HCT116 (cell line): Measurements from ENCODE around the gene TBX4. TPM values are rescaled to one million over a fixed set of nuclear protein-coding genes. Genes with fewer than 3 reads are reported as not detected.

Experiments used
- ATAC-seq: fragments of 200-7000 bp; cut with Tn5 transposase; 2 replicates; pipeline ENCODE4 v1.9.1; 2020; ENCODE audit warnings: mild to moderate bottlenecking, moderate library complexity
- BruUV-seq: library from RNA; stranded (reverse); fragments of 400-500 nt; replicated peaks from 2 replicates; lab custom pipeline; 2021; lab: Mats Ljungman, UMichigan
- CTCF ChIA-PET: fragments of 300-600 bp; sonication (Branson Sonifier 250); formaldehyde crosslinking; loops from one replicate; lab custom pipeline; 2021; ENCODE audit warnings: antibody characterized with exemption; lab: Charles Lee
- POLR2A ChIA-PET: fragments of 300-600, 350-600 bp; sonication (Branson Sonifier 250); formaldehyde crosslinking; loops from one replicate; lab custom pipeline; 2021; ENCODE audit warnings: antibody characterized with exemption; lab: Charles Lee
- RAD21 ChIA-PET, 2 experiments: fragments of 300-600 bp; sonication (Branson Sonifier 250); formaldehyde crosslinking; loops; one replicate each; lab custom pipeline; 2023; ENCODE audit warnings: low total read pairs in 2 of 2; ENCODE audit not compliant: uncharacterized antibody in 2 of 2, unreplicated experiment in 2 of 2, low non-redundant PET in 1 of 2; lab: Charles Lee
- DNase-seq: peaks from one replicate; pipeline ENCODE4 v3.0.0-alpha.2; 2010; ENCODE audit warnings: low read depth, low spot score
- H2AFZ ChIP-seq: fragments of 200-600 bp; shearing (Covaris generic), sonication (generic); 2 replicates; pipeline ENCODE4 v1.6.1; 2017; ENCODE audit warnings: low read depth, mixed run types, mixed read lengths, antibody characterized with exemption, low read length; ENCODE audit not compliant: poor library complexity, severe bottlenecking
- H3K27ac ChIP-seq: 2 replicates; pipeline ENCODE4 v1.5.1; 2012; ENCODE audit warnings: low read depth, low read length
- H3K27me3 ChIP-seq: fragments of 200-600 bp; sonication (generic); 2 replicates; pipeline ENCODE4 v1.6.1; 2016; ENCODE audit warnings: mixed run types, low read length, mixed read lengths; ENCODE audit not compliant: insufficient read depth
- H3K36me3 ChIP-seq, 2 experiments: fragments of 200-500 bp in 1 of 2; fragments of 200-600 bp in 1 of 2; sonication (Bioruptor generic) in 1 of 2; sonication (generic) in 1 of 2; 2 replicates each; pipeline versions ENCODE4 v1.5.1 to v1.6.1; 2014 to 2016; ENCODE audit warnings: low read length in 2 of 2, inconsistent platforms in 1 of 2, mixed read lengths in 1 of 2, mixed run types in 1 of 2; ENCODE audit not compliant: insufficient read depth in 2 of 2, control insufficient read depth in 1 of 2
- H3K4me1 ChIP-seq, 2 experiments: fragments of 200-600 bp in 1 of 2; sonication (generic) in 1 of 2; 2 replicates each; pipeline versions ENCODE4 v1.5.1 to v1.6.1; 2012 to 2017; ENCODE audit warnings: low read length in 2 of 2, inconsistent platforms in 1 of 2, mild to moderate bottlenecking in 1 of 2, mixed read lengths in 1 of 2, mixed run types in 1 of 2, moderate library complexity in 1 of 2; ENCODE audit not compliant: insufficient read depth in 2 of 2, control insufficient read depth in 1 of 2
- H3K4me2 ChIP-seq: fragments of 200-600 bp; sonication (generic); 2 replicates; pipeline ENCODE4 v1.6.1; 2017; ENCODE audit warnings: mixed run types, low read length, mixed read lengths
- H3K4me3 ChIP-seq, 2 experiments: fragments of 200-600 bp in 1 of 2; sonication (generic) in 1 of 2; replicated peaks in 1 of 2; 2 replicates each; pipeline ENCODE4 v1.5.1; 2011 to 2016; ENCODE audit warnings: low read length in 2 of 2, control low read depth in 1 of 2, low read depth in 1 of 2, mild to moderate bottlenecking in 1 of 2, mixed read lengths in 1 of 2, mixed run types in 1 of 2
- H3K79me2 ChIP-seq: fragments of 200-600 bp; sonication (generic); 2 replicates; pipeline ENCODE4 v1.6.1; 2017; ENCODE audit warnings: mild to moderate bottlenecking, mixed run types, low read length, moderate library complexity, mixed read lengths; ENCODE audit not compliant: insufficient read depth
- H3K9ac ChIP-seq: fragments of 200-600 bp; sonication (generic); 2 replicates; pipeline ENCODE4 v1.6.1; 2016; ENCODE audit warnings: low read length, mixed read lengths
- H3K9me2 ChIP-seq: fragments of 200-600 bp; sonication (generic), shearing (Covaris generic); 2 replicates; pipeline ENCODE4 v1.6.1; 2017; ENCODE audit warnings: mixed run types, mild to moderate bottlenecking, moderate library complexity; ENCODE audit not compliant: insufficient read depth
- H3K9me3 ChIP-seq, 2 experiments: fragments of 200-500 bp in 1 of 2; fragments of 200-600 bp in 1 of 2; sonication (Bioruptor generic) in 1 of 2; sonication (generic) in 1 of 2; 2 replicates each; pipeline ENCODE4 v1.6.1; 2014 to 2017; ENCODE audit warnings: low read length in 2 of 2, mixed read lengths in 2 of 2, inconsistent platforms in 1 of 2, low read depth in 1 of 2, mild to moderate bottlenecking in 1 of 2, mixed run types in 1 of 2, moderate library complexity in 1 of 2; ENCODE audit not compliant: control insufficient read depth in 1 of 2, insufficient read depth in 1 of 2
- H4K20me1 ChIP-seq: fragments of 200-600 bp; sonication (generic), shearing (Covaris generic); 2 replicates; pipeline ENCODE4 v1.6.1; 2017; ENCODE audit warnings: mixed run types, mild to moderate bottlenecking, moderate library complexity; ENCODE audit not compliant: insufficient read depth
- YY1 ChIP-seq: IDR thresholded peaks from 2 replicates; pipeline ENCODE4 v1.6.1; 2011; ENCODE audit warnings: low read length, low read depth, moderate library complexity, mild to moderate bottlenecking; ENCODE audit not compliant: insufficient replicate concordance; ENCODE audit errors: extremely low read depth
- ZFX ChIP-seq: fragments of 450-650 bp; IDR thresholded peaks from 2 replicates; pipeline ENCODE4 v1.6.1; 2017
- intact Hi-C: fragments of 100-400 bp; cut with micrococcal nuclease; formaldehyde crosslinking; loops from 2 replicates; pipeline ENCODE4 v1.10.0; 2022
- total RNA-seq: library from RNA; stranded (reverse); gene quantifications from one replicate; pipeline ENCODE4 v1.2.1, GENCODE V29; 2021; ENCODE audit not compliant: unreplicated experiment
- TF ChIP-seq, protein P1 (sequence below): IDR thresholded peaks from 2 replicates; pipeline ENCODE4 v1.6.1; 2012

Gene TBX4
- total RNA-seq, 1 experiment from 2014 or later, result 0.27 TPM

DNA sequence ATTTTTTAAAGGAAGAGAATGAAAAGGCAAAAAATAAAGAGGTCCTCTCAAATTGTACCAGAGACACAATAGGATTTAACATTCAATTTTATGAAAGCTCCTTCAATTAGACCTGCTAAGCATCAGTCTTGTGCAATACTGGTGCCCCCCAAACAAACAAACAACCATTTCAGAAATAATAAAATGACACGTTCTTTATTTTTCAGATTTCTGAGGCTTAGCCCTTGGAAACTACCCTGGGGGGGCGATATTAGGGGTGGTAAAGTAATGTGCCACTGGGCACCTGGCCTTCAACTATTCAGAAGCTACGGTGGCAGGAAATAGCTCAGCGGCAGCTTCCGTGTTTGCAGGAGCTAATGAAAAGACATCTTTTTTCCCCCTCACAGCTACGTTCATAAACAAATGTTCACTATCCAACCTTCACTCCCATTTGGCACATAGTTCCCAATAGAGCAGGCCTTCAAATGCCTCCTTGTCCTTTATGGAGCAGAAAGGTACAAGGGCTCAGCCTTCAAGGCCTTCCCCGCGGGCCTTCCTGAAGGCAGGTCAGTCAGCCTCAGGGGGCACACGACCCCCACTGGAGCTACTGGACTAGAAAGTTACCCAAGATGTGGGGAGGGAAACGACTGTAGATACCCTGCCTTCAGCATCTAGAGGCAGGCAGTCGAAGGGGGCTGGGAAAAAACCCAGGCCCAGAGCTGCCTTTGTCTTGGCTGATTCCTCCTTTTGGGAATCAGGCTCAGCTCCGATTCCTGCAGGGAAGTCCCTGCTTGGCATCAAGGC lies 44.1 kb downstream of the TBX4 start:
- RAD21 ChIA-PET, result no interaction called here
- no peaks in the 10 kb centered on the region for H3K79me2 ChIP-seq
- peak overlapping the region; percentile 47 to 59 for H3K4me3 ChIP-seq
- CTCF ChIA-PET, result interaction anchor here (1.0 to 1.3 kb wide), 2 partner anchors 15 to 78 kb away, joined by 3 to 4 read pairs; no protein-coding TSS in a partner anchor
- POLR2A ChIA-PET, result interaction anchor here (0.7 to 2.9 kb wide), 13 partner anchors 10 to 87 kb away, joined by 3 to 23 read pairs (median 7); no protein-coding TSS in a partner anchor
- no peaks in the 10 kb centered on the region for H4K20me1 ChIP-seq
- peak overlapping the region; percentile 92 for H3K27ac ChIP-seq
- TF ChIP-seq YY1 (no peak), ZFX (peak; percentile 80)
- TF ChIP-seq, all 23 proteins: peak for 1
- H3K9me2 ChIP-seq, result no peaks in the 10 kb centered on the region
- peak overlapping the region; percentile 77 for H3K4me2 ChIP-seq
- no peak for DNase-seq
- peak overlapping the region; percentile 63 for H3K9ac ChIP-seq
- no peaks in the 10 kb centered on the region for H3K27me3 ChIP-seq
- no peaks in the 10 kb centered on the region for H3K36me3 ChIP-seq
- peaks cover 66 to 73% of the 10 kb centered on the region in 2 experiments for H3K4me1 ChIP-seq
- intact Hi-C loops, result no loop called here
- no peak for ATAC-seq
- H3K9me3 ChIP-seq, result no peaks in the 10 kb centered on the region
- no TSS peak for BruUV-seq
- peak overlapping the region; percentile 26 for H2AFZ ChIP-seq

DNA sequence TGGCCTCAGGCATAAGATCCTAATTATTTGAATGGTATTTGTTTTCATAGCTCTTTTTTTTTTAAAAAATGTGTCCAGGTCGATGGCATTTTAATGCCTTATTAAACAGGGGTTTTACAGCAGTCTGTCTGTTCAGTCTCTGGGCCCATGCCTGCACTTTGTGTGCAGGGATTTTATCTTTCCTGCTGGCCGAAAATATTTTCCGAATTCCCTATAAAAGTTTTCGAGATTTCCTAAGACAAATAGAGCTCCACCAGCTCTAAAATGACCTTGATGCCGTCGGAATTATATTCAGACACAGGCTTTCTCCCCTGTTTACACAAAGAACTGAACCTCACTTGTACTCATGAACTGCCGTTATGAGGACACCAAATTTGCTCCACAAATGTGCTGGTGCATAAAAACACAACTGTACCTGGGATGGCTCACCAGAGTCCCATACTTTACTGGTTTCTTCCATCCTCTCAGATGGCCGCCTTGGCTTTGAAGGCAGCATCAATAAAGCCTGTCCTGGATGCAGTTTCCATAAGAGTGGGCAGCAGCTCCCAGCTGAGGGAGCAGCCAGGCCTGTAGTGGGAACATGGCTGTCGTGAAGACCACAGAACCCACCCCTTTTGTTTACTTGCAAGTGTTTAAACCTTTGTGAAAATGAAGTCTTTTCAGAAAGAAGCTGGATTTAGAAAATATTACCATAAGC lies 44.9 kb downstream of the TBX4 start:
- RAD21 ChIA-PET, result no interaction called here

More for the DNA sequence above, 44.9 kb downstream of the TBX4 start:
- Histone ChIP-seq H3K9ac (peak overlapping the region; percentile 63), H3K36me3 (no peaks in the 10 kb centered on the region), H3K79me2 (no peaks in the 10 kb centered on the region), H3K27ac (peak overlapping the region; percentile 92), H3K27me3 (no peaks in the 10 kb centered on the region), H3K4me3 (peak overlapping the region; percentile 47 to 59), H4K20me1 (no peaks in the 10 kb centered on the region), H3K4me1 (peaks cover 63 to 69% of the 10 kb centered on the region in 2 experiments), H3K9me2 (no peaks in the 10 kb centered on the region), H3K4me2 (peak overlapping the region; percentile 77), H2AFZ (no peak overlapping the region), H3K9me3 (no peaks in the 10 kb centered on the region)
- POLR2A ChIA-PET, result interaction anchor here (0.9 to 2.4 kb wide), 5 partner anchors 11 to 86 kb away, joined by 3 to 10 read pairs (median 6); no protein-coding TSS in a partner anchor
- BruUV-seq, result no TSS peak
- TF ChIP-seq, protein P1, sequence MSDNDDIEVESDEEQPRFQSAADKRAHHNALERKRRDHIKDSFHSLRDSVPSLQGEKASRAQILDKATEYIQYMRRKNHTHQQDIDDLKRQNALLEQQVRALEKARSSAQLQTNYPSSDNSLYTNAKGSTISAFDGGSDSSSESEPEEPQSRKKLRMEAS, result 0 out of 2 replicates have a peak, but pooled peaks have one; percentile 1
- no peak for TF ChIP-seq YY1
- DNase-seq (no peak), ATAC-seq (no peak)
- CTCF ChIA-PET, result interaction anchor here (1.0 to 1.3 kb wide), 2 partner anchors 14 to 78 kb away, joined by 3 to 4 read pairs; no protein-coding TSS in a partner anchor
- intact Hi-C loops, result no loop called here
